ENCODE measurements around the gene SLC37A4. TPM values are rescaled to one million over a fixed set of nuclear protein-coding genes. Genes with fewer than 3 reads are reported as not detected.
"Not testable (repeated sequence)": the region's sequence is repeated elsewhere in the genome, so short reads cannot be mapped to it uniquely, and the experiment has no call there.

Gene SLC37A4
- total and polyA plus RNA-seq, 5 donors from 2014 or later: 6.8 to 14.7 (median 10.7) TPM

DNA sequence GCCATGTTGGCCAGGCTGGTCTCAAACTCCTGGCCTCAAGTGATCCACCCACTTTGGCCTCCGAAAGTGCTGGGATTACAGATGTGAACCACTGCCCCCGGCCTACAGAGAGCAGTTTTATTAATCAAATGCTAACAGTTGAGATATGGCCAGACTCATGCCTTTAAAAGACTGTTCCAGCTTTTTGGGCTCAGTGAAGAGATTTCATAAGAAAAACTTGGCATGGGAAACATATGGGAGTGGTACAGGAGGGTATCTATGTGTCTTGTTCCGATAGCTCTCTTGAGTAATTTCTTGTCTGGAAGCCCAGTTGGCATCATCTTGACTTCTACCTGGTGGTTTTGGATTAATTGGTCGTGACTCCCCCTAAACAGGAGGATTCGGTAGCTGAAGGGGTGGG is 8.2 kb upstream of the SLC37A4 start:
- Histone ChIP-seq H3K4me1 (ENCODE audit: control insufficient read depth, insufficient read depth, low read length, poor library complexity, severe bottlenecking) (no peaks in the 10 kb centered on the region), H3K9me3 (ENCODE audit: control insufficient read depth in 2 of 2, low read length in 2 of 2) (no peaks in the 10 kb centered on the region), H3K27ac (ENCODE audit: insufficient read depth, low read length, poor library complexity, severe bottlenecking) (no peak overlapping the region), H3K4me3 (ENCODE audit: low read depth, low read length) (no peak overlapping the region), H3K36me3 (ENCODE audit: control insufficient read depth, insufficient read depth, low read length) (no peaks in the 10 kb centered on the region), H3K27me3 (ENCODE audit: control insufficient read depth, insufficient read depth, low read length) (no peaks in the 10 kb centered on the region)
- Mint-ChIP-seq H3K9me3 (no peaks in the 10 kb centered on the region), H3K4me1 (peaks cover 0 to 4% (median 0%) of the 10 kb centered on the region in 4 donors), H3K27ac (no peak overlapping the region), H3K4me3 (no peak overlapping the region), H3K36me3 (no peaks in the 10 kb centered on the region), H3K27me3 (peaks cover 10% of the 10 kb centered on the region)
- DNase-seq (no peak), ATAC-seq (ENCODE audit: low read depth in 2 of 2) (no peak)

DNA sequence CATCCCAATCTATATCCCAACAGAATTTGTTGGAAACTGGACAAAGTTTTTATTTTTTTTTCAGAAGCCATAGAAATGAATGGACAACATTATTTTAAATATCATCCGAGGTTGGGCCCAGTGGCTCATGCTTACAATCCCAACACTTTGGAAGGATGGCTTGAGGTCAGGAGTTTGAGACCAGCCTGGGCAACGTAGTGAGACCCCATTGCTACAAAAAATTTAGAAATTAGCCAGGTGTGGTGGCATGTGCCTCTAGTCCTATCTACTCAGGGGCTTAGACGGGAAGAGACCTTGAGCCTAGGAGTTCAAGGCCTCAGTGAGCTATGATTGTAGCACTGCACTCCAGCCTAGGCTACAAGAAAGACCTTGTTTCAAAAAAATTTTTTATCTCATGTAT is 4.1 kb upstream of the SLC37A4 start:
- peaks cover 10% of the 10 kb centered on the region for H3K27me3 Mint-ChIP-seq
- no peaks in the 10 kb centered on the region for H3K9me3 Mint-ChIP-seq
- ATAC-seq (ENCODE audit: low read depth in 2 of 2) (no peak), DNase-seq (no peak)
- no peaks in the 10 kb centered on the region for H3K36me3 Mint-ChIP-seq
- H3K4me1 Mint-ChIP-seq: peaks cover 0 to 13% (median 5%) of the 10 kb centered on the region in 4 donors
- H3K27ac ChIP-seq (ENCODE audit: insufficient read depth, low read length, poor library complexity, severe bottlenecking): no peak overlapping the region
- H3K27me3 ChIP-seq (ENCODE audit: control insufficient read depth, insufficient read depth, low read length): no peaks in the 10 kb centered on the region
- no peak overlapping the region for H3K4me3 ChIP-seq (ENCODE audit: low read depth, low read length)
- H3K4me3 Mint-ChIP-seq: no peak overlapping the region
- H3K36me3 ChIP-seq (ENCODE audit: control insufficient read depth, insufficient read depth, low read length): no peaks in the 10 kb centered on the region
- H3K27ac Mint-ChIP-seq: peak overlapping the region in 1 of 3 donors; percentile 48
- H3K9me3 ChIP-seq (ENCODE audit: control insufficient read depth in 2 of 2, low read length in 2 of 2): no peaks in the 10 kb centered on the region
- peaks cover 7% of the 10 kb centered on the region for H3K4me1 ChIP-seq (ENCODE audit: control insufficient read depth, insufficient read depth, low read length, poor library complexity, severe bottlenecking)

DNA sequence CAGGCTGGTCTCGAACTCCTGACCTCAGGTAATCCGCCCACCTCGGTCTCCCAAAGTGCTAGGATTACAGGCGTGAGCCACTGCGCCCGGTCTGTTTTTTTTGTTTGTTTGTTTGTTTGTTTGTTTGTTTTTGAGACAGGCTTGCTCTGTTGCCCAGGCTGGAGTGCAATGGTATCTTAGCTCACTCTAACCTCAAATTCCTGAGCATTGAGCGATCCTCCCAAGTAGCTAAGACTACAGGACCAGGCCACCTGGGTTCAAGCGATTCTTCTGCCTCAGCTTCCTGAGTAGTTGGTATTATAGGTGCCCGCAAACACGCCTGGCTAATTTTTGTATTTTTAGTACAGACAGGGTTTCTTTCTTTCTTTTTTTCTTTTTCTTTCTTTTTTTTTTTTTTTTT is 2.7 kb upstream of the SLC37A4 start:
- DNase-seq; ATAC-seq (ENCODE audit: low read depth in 2 of 2); H3K9me3 ChIP-seq (ENCODE audit: control insufficient read depth in 2 of 2, low read length in 2 of 2); H3K27ac ChIP-seq (ENCODE audit: insufficient read depth, low read length, poor library complexity, severe bottlenecking); H3K36me3 Mint-ChIP-seq; H3K4me3 Mint-ChIP-seq; H3K36me3 ChIP-seq (ENCODE audit: control insufficient read depth, insufficient read depth, low read length); H3K27me3 Mint-ChIP-seq; H3K27me3 ChIP-seq (ENCODE audit: control insufficient read depth, insufficient read depth, low read length); H3K27ac Mint-ChIP-seq; H3K9me3 Mint-ChIP-seq; H3K4me3 ChIP-seq (ENCODE audit: low read depth, low read length): not testable (repeated sequence)
- peaks cover 0 to 21% (median 10%) of the 10 kb centered on the region in 4 donors for H3K4me1 Mint-ChIP-seq
- H3K4me1 ChIP-seq (ENCODE audit: control insufficient read depth, insufficient read depth, low read length, poor library complexity, severe bottlenecking): peaks cover 17% of the 10 kb centered on the region

DNA sequence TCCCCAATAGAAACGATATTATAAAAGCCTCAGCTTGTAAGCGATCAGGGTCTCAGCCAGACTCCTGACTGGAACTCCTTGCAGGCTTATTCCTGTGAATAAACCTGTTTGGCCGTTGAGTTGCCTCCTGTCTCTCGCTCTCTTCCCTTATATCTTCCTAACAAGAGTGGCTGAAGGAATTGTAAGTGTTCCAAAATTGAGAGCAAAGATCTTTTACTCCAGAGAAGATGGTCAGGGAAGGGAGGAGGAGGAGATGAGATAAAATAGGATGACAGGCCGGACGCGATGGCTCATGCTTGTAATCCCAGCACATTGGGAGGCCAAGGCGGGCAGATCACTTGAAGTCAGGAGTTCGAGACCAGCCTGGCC is 1.2 kb upstream of the SLC37A4 start:
- DNase-seq (no peak), ATAC-seq (ENCODE audit: low read depth in 2 of 2) (no peak)
- peak overlapping the region in 1 of 3 donors; percentile 32 for H3K27ac Mint-ChIP-seq
- Histone ChIP-seq H3K4me1 (ENCODE audit: control insufficient read depth, insufficient read depth, low read length, poor library complexity, severe bottlenecking) (peaks cover 17% of the 10 kb centered on the region), H3K27ac (ENCODE audit: insufficient read depth, low read length, poor library complexity, severe bottlenecking) (no peak overlapping the region), H3K27me3 (ENCODE audit: control insufficient read depth, insufficient read depth, low read length) (no peaks in the 10 kb centered on the region), H3K36me3 (ENCODE audit: control insufficient read depth, insufficient read depth, low read length) (no peaks in the 10 kb centered on the region), H3K9me3 (ENCODE audit: control insufficient read depth in 2 of 2, low read length in 2 of 2) (no peaks in the 10 kb centered on the region), H3K4me3 (ENCODE audit: low read depth, low read length) (no peak overlapping the region)
- H3K36me3 Mint-ChIP-seq: no peaks in the 10 kb centered on the region
- peaks cover 0 to 23% (median 10%) of the 10 kb centered on the region in 4 donors for H3K4me1 Mint-ChIP-seq
- no peaks in the 10 kb centered on the region for H3K9me3 Mint-ChIP-seq
- peaks cover 5% of the 10 kb centered on the region for H3K27me3 Mint-ChIP-seq
- H3K4me3 Mint-ChIP-seq: peak overlapping the region in 1 of 4 donors; percentile 8

DNA sequence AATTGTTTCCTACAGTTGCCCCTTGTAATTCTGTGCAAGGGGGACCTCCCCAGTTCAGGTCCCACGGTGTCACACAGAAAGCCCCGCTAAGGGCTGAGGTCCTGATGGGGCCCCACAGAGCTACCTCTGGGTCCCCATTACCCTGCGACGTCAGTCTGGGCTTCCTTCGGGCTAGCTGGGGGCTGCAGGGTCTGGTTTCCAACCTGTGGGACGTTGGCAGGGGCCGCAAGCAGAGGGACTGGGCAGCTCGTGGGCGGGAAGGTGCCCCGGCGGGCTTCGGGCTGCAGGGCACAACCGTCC is 698 bp downstream of the SLC37A4 start:
- H3K4me3 ChIP-seq (ENCODE audit: low read depth, low read length): peak overlapping the region; percentile 60
- peaks cover 17% of the 10 kb centered on the region for H3K4me1 ChIP-seq (ENCODE audit: control insufficient read depth, insufficient read depth, low read length, poor library complexity, severe bottlenecking)
- no peaks in the 10 kb centered on the region for H3K9me3 ChIP-seq (ENCODE audit: control insufficient read depth in 2 of 2, low read length in 2 of 2)
- peaks cover 0 to 27% (median 14%) of the 10 kb centered on the region in 4 donors for H3K4me1 Mint-ChIP-seq
- DNase-seq (no peak), ATAC-seq (ENCODE audit: low read depth in 2 of 2) (no peak)
- H3K27ac ChIP-seq (ENCODE audit: insufficient read depth, low read length, poor library complexity, severe bottlenecking): peak overlapping the region; percentile 88
- no peaks in the 10 kb centered on the region for H3K9me3 Mint-ChIP-seq
- peak overlapping the region; percentile 82 to 98 (median 94) for H3K4me3 Mint-ChIP-seq
- H3K36me3 Mint-ChIP-seq: peaks cover 8% of the 10 kb centered on the region
- H3K27me3 Mint-ChIP-seq: peaks cover 2% of the 10 kb centered on the region
- H3K27ac Mint-ChIP-seq: peak overlapping the region in 2 of 3 donors; percentile 82 to 90
- H3K36me3 ChIP-seq (ENCODE audit: control insufficient read depth, insufficient read depth, low read length): peaks cover 10% of the 10 kb centered on the region
- H3K27me3 ChIP-seq (ENCODE audit: control insufficient read depth, insufficient read depth, low read length): no peaks in the 10 kb centered on the region

DNA sequence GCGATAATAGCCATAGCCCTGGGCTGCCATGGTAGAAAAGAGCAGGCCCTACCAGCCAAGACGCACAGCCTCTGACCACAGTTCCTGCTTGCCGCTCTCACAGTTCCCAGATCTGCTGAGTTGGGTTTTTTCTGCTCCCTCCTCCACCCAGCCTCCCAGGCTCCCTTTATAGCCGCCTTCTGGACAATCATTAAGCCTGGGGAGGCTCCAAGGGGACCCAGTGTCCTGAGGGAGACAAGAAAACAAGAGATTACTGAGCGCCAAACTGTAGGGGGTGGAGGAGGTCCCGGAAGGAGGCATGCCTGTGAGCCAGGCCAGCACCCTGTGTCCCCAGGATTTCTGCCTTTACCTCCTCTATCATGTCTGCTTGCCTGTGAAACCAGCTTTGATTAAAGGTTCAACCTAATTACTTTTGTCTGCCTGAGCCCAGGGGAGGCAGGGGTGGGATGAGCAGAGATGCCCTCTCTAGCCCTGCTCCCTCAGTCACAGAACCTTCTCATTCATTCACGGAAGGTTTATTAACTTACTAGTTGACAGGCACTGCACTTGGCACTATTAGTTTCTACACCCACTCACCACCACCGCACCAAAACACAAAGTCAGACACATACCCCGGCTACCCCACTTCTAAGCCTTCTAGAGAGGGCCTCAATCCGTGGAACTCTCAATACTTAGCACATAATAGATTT is 1.2 kb downstream of the SLC37A4 start:
- peaks cover 0 to 31% (median 14%) of the 10 kb centered on the region in 4 donors for H3K4me1 Mint-ChIP-seq
- H3K9me3 Mint-ChIP-seq: no peaks in the 10 kb centered on the region
- peaks cover 13% of the 10 kb centered on the region for H3K36me3 Mint-ChIP-seq
- Histone ChIP-seq H3K36me3 (ENCODE audit: control insufficient read depth, insufficient read depth, low read length) (peaks cover 15% of the 10 kb centered on the region), H3K27me3 (ENCODE audit: control insufficient read depth, insufficient read depth, low read length) (no peaks in the 10 kb centered on the region), H3K4me1 (ENCODE audit: control insufficient read depth, insufficient read depth, low read length, poor library complexity, severe bottlenecking) (peaks cover 17% of the 10 kb centered on the region), H3K4me3 (ENCODE audit: low read depth, low read length) (peak overlapping the region; percentile 60), H3K27ac (ENCODE audit: insufficient read depth, low read length, poor library complexity, severe bottlenecking) (peak overlapping the region; percentile 88), H3K9me3 (ENCODE audit: control insufficient read depth in 2 of 2, low read length in 2 of 2) (no peaks in the 10 kb centered on the region)
- ATAC-seq (ENCODE audit: low read depth in 2 of 2) (no peak), DNase-seq (peak in 2 of 3 donors; percentile 19 to 48)
- H3K27ac Mint-ChIP-seq: peak overlapping the region; percentile 82 to 90 (median 84)
- peak overlapping the region; percentile 82 to 98 (median 94) for H3K4me3 Mint-ChIP-seq
- H3K27me3 Mint-ChIP-seq: no peaks in the 10 kb centered on the region

DNA sequence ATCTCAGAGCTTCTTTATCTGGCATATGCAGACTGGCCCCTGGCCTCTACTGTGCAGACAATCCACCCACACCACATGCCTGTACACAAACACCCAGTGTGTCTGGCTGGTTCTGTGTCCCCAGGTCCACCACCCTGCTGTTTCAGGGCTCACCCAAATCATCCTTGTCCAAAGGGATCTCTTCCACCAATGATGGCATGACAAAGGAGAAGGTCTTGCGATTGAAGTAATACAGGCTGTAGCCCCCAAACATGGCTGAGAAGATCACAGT is 1.7 kb downstream of the SLC37A4 start:
- ATAC-seq (ENCODE audit: low read depth in 2 of 2): no peak
- peaks cover 18% of the 10 kb centered on the region for H3K36me3 Mint-ChIP-seq
- H3K27me3 ChIP-seq (ENCODE audit: control insufficient read depth, insufficient read depth, low read length): no peaks in the 10 kb centered on the region
- peaks cover 19% of the 10 kb centered on the region for H3K36me3 ChIP-seq (ENCODE audit: control insufficient read depth, insufficient read depth, low read length)
- H3K27me3 Mint-ChIP-seq: no peaks in the 10 kb centered on the region
- no peak overlapping the region for H3K27ac ChIP-seq (ENCODE audit: insufficient read depth, low read length, poor library complexity, severe bottlenecking)
- no peaks in the 10 kb centered on the region for H3K9me3 ChIP-seq (ENCODE audit: control insufficient read depth in 2 of 2, low read length in 2 of 2)
- H3K4me3 ChIP-seq (ENCODE audit: low read depth, low read length): no peak overlapping the region
- DNase-seq: no peak
- H3K4me1 Mint-ChIP-seq: peaks cover 1 to 36% (median 15%) of the 10 kb centered on the region in 4 donors
- peak overlapping the region; percentile 4 to 98 (median 87) for H3K4me3 Mint-ChIP-seq
- H3K9me3 Mint-ChIP-seq: no peaks in the 10 kb centered on the region
- peaks cover 17% of the 10 kb centered on the region for H3K4me1 ChIP-seq (ENCODE audit: control insufficient read depth, insufficient read depth, low read length, poor library complexity, severe bottlenecking)
- H3K27ac Mint-ChIP-seq: peak overlapping the region; percentile 82 to 90 (median 84)

DNA sequence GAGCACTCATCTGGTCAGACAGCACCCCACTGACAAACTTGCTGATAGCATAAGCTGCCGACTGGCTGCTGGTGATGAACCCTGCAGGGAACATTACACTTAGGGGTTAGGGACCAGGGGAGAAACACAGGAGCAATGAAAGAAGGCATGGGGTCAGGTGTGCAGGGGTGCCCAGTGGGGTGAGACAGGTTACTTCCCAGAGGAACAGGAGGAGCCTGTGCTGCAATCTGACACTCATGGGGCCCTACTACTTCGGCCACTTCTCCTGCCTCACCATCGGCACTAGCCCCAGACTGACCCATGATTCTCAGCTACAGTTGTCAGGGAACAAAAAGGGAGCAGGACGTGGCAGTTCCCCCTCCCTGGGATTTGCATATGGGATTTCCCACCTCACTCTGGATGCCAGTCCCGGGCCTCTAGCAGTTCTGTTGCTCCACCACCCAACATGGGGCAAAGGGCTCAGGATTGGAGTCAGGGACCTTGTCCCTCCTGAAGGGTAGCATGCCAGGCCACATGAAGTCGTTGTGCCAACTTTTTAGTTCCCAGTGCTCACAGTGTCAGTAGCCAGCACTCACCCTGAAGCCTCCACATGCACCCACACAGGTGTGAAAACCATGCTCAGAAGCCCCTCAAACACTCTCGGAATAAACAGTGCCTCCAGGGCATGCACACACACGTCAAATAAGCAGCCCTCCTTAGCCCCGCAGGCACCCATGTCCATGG is 2.2 kb downstream of the SLC37A4 start:
- Mint-ChIP-seq H3K4me1 (peaks cover 6 to 40% (median 19%) of the 10 kb centered on the region in 4 donors), H3K27ac (peak overlapping the region; percentile 14 to 90 (median 82)), H3K36me3 (peaks cover 22% of the 10 kb centered on the region), H3K9me3 (no peaks in the 10 kb centered on the region), H3K4me3 (peak overlapping the region; percentile 4 to 98 (median 87)), H3K27me3 (no peaks in the 10 kb centered on the region)
- H3K27me3 ChIP-seq (ENCODE audit: control insufficient read depth, insufficient read depth, low read length): no peaks in the 10 kb centered on the region
- no peak for DNase-seq
- peaks cover 24% of the 10 kb centered on the region for H3K36me3 ChIP-seq (ENCODE audit: control insufficient read depth, insufficient read depth, low read length)
- peaks cover 17% of the 10 kb centered on the region for H3K4me1 ChIP-seq (ENCODE audit: control insufficient read depth, insufficient read depth, low read length, poor library complexity, severe bottlenecking)
- no peak for ATAC-seq (ENCODE audit: low read depth in 2 of 2)
- no peak overlapping the region for H3K27ac ChIP-seq (ENCODE audit: insufficient read depth, low read length, poor library complexity, severe bottlenecking)
- H3K4me3 ChIP-seq (ENCODE audit: low read depth, low read length): no peak overlapping the region
- no peaks in the 10 kb centered on the region for H3K9me3 ChIP-seq (ENCODE audit: control insufficient read depth in 2 of 2, low read length in 2 of 2)

Data from CD4-positive, CD25-positive, alpha-beta regulatory T cell (primary cell).